HG03460 (cell line): ENCODE measurements around the gene CHST11.

Experiments
- ATAC-seq: cut with Tn5 transposase; IDR thresholded peaks from one replicate; pipeline ENCODE4 v1.9.1; 2021; ENCODE audit not compliant: unreplicated experiment

Gene CHST11

GRCh38 chr12:104480012-104480411 is 23.3 kb downstream of the CHST11 start:
- no peak for ATAC-seq

- no peak for ATAC-seq
Observed at GRCh38 chr12:104480826-104481440, 24.2 kb downstream of the CHST11 start.

- ATAC-seq = no peak
Observed at GRCh38 chr12:104482113-104482512, 25.4 kb downstream of the CHST11 start.

GRCh38 chr12:104482748-104483147 is 26.0 kb downstream of the CHST11 start:
- no peak for ATAC-seq

GRCh38 chr12:104484079-104484478 is 27.3 kb downstream of the CHST11 start:
- ATAC-seq = no peak

GRCh38 chr12:104485651-104486362 is 29.1 kb downstream of the CHST11 start:
- ATAC-seq = peak; percentile 44

GRCh38 chr12:104486363-104486750 is 29.6 kb downstream of the CHST11 start:
- ATAC-seq = no peak

- no peak for ATAC-seq
Observed at GRCh38 chr12:104486943-104487819, 30.4 kb downstream of the CHST11 start.

GRCh38 chr12:104488374-104488773 is 31.6 kb downstream of the CHST11 start:
- ATAC-seq = no peak

- no peak for ATAC-seq
Observed at GRCh38 chr12:104490186-104490585, 33.4 kb downstream of the CHST11 start.

- ATAC-seq = peak; percentile 49
Observed at GRCh38 chr12:104490850-104491249, 34.1 kb downstream of the CHST11 start.

- no peak for ATAC-seq
Observed at GRCh38 chr12:104493496-104493895, 36.7 kb downstream of the CHST11 start.

- ATAC-seq = peak; percentile 35
Observed at GRCh38 chr12:104494137-104494792, 37.5 kb downstream of the CHST11 start.

GRCh38 chr12:104494793-104495158 is 38.0 kb downstream of the CHST11 start:
- ATAC-seq = no peak

GRCh38 chr12:104495786-104496185 is 39.0 kb downstream of the CHST11 start:
- no peak for ATAC-seq

GRCh38 chr12:104496336-104496735 is 39.6 kb downstream of the CHST11 start:
- ATAC-seq = no peak

GRCh38 chr12:104498211-104498801 is 41.6 kb downstream of the CHST11 start:
- no peak for ATAC-seq

- ATAC-seq = no peak
Observed at GRCh38 chr12:104499668-104500332, 43.1 kb downstream of the CHST11 start.

GRCh38 chr12:104501115-104501514 is 44.4 kb downstream of the CHST11 start:
- no peak for ATAC-seq

GRCh38 chr12:104501660-104502059 is 44.9 kb downstream of the CHST11 start:
- no peak for ATAC-seq
